ENCODE results near the gene ZNF791.
"Not testable (repeated sequence)": the region's sequence is repeated elsewhere in the genome, so short reads cannot be mapped to it uniquely, and the experiment has no call there.

Gene ZNF791

DNA sequence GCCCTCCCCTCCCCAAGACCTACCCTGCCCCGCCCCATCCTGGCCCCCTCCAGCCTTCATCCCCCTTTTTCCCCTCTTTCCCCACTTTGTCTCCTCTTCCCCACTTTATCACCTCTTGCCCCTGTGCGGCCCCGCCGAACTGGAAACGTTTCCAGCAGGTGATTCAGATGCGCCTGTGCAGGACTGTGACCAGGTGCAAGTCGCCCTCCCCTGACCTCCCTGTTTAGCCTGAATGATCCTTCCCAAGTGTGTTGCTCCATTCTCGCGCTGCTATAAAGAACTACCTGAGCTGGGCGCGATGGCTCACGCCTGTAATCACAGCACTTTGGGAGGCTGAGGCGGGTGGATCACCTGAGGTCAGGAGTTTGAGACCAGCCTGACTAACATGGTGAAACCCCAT is 25.9 kb downstream of the ZNF791 start:
- no peak for DNase-seq

- DNase-seq = no peak
Observed at GRCh38 chr19:12638611-12639182, 28.0 kb downstream of the ZNF791 start.

- DNase-seq = peak; percentile 33
Observed at GRCh38 chr19:12639901-12640613, 29.3 kb downstream of the ZNF791 start.

GRCh38 chr19:12641456-12641855 is 30.7 kb downstream of the ZNF791 start:
- no peak for DNase-seq

- DNase-seq = no peak
Observed at GRCh38 chr19:12642506-12642905, 31.8 kb downstream of the ZNF791 start.

GRCh38 chr19:12643716-12644115 is 33.0 kb downstream of the ZNF791 start:
- DNase-seq = not testable (repeated sequence)

GRCh38 chr19:12646551-12646950 is 35.8 kb downstream of the ZNF791 start:
- DNase-seq = no peak

DNA sequence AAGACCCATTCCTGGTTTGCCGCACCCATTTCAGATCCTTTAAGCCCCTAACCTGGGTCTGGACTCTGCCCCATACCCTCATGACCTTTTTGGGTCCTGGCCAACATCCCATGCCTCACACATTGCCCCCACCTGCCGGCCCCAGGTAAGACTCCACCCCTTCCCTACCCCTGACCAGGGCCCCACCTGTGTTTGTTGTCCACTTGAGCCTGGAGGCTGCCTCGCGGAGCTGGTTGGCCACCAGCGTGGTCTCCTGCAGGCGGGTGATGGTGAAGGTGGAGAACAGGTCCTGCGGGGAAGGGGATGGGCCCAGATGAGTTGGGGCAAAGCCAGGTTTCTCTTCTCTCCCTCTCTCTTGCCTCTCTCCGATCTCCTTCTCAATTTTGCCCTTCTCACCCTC is 36.3 kb downstream of the ZNF791 start:
- peak; percentile 6 for DNase-seq

DNA sequence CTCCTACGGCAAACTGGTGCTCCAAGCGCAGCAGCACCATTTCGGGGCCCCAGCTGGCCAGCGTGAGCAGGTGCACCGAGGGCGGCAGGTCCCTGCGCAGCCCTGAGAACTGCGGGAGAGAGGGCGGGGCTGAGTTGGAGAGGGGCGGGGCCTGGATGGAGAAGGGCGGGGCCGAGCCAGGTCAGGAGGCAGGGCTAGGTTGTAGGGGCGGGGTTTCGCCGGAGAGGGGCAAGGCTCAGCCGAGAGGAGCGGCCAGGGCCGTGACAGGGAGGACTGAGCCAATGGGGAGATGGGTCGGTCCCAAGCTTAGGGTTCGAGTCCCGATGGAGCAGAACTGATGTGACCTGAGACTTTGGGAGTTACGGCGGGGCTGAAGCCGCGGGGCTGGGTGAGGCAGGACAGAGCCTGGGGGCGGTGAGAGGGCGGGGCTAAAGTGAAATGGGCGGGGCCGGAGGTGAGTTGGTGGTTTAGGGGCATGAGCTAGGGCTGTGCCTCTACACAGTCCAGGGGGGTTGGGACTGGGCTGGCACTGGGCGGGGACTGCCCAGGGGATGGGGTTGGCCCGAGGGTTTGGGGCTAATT is 36.9 kb downstream of the ZNF791 start:
- peak; percentile 56 for DNase-seq

- no peak for DNase-seq
Observed at GRCh38 chr19:12648088-12648487, 37.4 kb downstream of the ZNF791 start.

DNA sequence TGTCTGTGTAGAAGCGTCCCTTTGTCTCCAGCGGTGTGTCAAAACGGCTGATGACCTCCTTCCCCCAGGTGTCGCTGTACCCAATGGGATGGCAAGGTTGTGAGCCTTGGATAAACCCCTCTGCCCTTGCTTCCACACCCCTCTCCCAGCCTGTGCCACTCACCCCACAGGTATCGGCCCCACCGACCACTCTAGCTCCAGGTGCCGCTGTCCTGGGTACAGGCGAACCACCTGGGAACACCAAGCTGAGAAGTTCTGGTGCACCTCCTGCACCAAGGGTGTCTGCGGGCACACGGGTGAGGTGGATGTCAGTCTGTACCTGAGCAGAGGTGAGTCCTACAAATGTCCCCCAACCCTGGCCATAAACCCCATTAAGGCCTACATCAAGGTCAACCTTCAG is 39.2 kb downstream of the ZNF791 start:
- no peak for DNase-seq

DNA sequence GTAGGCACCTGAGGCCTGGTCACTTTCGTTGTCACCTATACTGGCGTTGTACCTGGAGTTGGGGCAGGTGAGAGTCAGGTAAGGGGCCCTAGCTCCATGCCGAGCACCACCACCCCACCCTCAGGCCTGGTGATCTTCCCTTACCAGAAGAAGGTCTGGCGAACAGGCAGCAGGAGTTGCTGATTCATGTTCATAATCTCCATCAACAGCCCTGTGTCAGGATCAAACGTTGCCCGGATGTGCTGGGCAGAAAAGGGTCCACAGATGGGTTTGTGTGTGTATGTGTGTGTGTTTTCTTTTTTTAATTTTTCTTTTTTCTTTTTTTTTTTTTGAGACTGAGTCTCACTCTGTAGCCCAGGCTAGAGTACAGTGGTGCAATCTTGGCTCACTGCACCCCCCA is 41.5 kb downstream of the ZNF791 start:
- no peak for DNase-seq

DNA sequence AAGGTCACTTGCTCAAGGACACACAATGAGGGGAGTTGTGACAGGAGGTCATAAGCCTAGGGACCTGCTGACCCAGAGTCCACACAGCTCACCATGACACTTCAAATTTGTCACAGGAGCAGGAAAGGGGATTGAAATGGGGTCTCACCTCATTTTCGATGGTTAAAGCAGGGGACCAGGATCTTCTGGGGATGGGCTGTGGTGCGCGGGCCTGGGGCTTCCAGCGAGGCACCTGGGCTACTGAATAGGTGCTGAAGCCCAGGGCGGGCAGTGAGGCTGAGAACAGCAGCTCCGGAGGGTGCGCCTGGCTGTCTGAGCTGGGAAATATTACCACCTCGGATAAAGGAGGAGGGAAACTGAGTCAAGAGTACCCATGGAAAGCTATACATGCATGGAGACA is 44.8 kb downstream of the ZNF791 start:
- no peak for DNase-seq

- DNase-seq = no peak
Observed at GRCh38 chr19:12656899-12657571, 46.3 kb downstream of the ZNF791 start.

DNA sequence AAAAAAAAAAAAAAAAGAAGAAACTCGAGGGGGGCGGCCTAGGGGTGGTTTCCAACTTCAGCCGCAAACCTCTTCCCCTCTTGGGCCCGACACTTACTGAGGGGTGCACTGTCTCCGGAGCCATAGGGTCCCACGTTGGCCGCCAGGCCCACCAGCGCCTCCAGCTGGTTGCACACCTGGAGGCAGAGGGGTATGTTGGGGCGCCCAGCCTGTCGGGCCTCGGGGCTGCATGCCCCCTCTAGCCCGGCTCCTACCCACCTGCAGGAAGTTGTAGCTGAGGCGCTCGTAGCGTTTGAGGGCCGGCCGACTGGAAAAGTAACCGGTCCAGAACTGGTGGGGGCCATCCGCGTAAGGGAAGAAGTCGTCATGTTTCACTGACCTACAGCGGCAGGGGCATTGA is 47.2 kb downstream of the ZNF791 start:
- DNase-seq = no peak

DNA sequence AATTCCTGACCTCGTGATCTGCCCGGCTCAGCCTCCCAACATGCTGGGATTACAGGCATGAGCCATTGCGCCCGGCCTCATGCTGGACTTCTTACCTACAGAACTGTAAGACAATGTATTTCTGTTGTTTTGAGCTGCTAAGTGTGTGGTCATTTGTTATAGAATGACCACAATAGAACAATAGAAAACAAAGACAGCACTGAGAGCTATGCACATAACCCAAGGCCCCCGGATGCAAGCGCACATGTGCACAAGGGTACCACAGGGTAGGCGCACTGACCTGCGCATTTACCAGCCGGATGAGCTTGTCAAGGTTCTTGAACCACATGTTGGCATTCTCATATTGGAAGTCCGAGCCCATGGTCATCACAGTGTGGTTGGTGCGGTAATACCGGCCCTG is 50.3 kb downstream of the ZNF791 start:
- DNase-seq = no peak

DNA sequence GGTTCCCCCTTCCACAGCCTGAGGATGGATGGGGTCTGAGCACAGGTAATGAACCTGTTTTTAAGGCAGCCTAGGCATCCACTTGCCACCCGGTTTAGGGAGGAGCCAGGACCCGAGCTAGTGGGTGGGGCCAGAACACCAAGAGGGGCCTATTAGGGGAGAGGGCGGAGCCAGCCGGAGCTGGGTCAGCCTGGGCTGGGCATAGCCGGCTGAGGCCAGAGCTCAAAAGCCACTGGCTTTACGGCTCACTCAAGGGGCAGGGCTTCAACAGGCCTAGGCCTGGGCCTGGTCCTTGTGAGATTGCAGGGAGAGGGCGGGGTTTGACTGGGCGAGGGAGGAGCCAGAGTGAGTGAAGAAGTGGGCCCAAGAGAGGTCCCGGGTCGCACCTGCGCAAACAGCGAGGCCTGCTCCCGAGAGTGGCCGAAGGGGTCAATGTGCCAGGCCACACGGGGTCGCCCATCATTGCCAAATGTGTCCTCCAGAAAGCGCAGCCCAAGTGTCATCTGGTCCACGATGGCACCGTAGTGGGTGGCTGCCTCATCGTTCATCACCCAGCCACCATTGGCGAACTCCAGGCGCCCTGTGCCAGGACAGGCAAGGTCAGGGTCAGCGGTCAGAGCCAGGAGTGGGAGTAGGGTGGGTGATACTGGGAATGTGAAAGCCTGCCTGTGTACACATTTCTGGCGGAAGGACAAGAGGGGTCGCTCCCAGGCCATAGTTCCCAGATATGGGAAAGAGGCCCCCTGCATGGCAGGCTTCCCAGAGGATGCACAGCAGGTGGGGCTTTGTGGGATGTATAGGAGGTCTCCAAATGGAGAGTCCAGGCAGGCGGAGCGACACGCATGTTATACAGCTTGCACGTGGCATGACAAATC is 53.9 kb downstream of the ZNF791 start:
- no peak for DNase-seq

DNA sequence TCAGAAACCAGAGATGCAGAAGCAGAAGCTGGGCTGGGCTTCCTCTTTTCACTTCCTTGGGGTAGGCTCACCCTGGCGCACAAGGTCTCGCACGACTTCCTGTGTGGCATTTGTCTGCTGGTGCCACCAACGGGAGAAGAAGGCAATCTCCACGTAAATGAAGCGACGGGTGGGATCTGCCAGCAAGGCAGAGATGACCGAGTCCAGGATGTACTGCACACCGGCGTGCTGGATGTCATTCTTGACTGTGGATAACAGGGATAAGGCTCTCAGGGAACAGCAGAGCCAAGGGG is 54.5 kb downstream of the ZNF791 start:
- DNase-seq = no peak

DNA sequence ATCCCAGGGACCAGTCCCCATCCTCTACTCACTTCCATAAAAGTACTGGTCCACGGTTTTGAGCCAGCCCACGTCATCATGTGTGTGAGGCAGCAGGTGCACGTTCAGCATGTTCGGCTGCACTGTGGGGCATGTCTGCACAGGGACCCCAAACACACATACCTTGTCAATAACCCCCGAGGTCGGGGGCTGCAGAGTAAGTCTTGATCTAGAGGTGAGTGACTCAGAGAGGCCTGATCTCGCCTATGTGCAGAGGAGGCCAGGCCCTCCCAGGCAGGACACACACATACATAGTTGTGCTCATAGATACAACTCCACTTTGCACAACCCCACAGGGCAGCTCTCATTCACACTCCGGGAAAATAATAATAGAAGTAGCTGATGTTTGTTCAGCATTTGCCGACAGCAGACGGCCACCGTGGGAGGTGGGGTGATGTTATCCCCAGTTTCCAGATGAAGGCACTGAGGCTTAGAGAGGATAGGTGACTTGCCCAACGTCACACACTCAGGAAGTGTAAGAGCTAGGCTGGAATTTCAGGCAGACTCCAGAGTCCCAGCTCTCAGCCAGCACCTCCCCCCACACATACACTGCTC is 55.0 kb downstream of the ZNF791 start:
- no peak for DNase-seq

GRCh38 chr19:12666265-12667048 is 55.7 kb downstream of the ZNF791 start, which contains the start of the genes MAN2B1 and WDR83:
TSS of gene MAN2B1 (minus strand) at chr19:12666742. CDS start at chr19:12666701, 41 bp downstream.
TSS of gene WDR83 (plus strand) at chr19:12666807. CDS start at chr19:12669791, 2,984 bp downstream.
- DNase-seq = peak; percentile 68

GRCh38 chr19:12667731-12668302 is 57.1 kb downstream of the ZNF791 start:
- no peak for DNase-seq

Data from NCI-H774 (cell line).